HEK293 (cell line): ENCODE data around the gene ALOXE3.

Experiments used
- CTCF ChIA-PET: fragments of 350-600 bp; formaldehyde crosslinking; extraction: SDS; loops from one replicate; lab custom pipeline; 2021; ENCODE audit warnings: antibody characterized with exemption; lab: Yijun Ruan, JAX
- POLR2A ChIA-PET: fragments of 300-600 bp; formaldehyde crosslinking; extraction: SDS; loops from one replicate; lab custom pipeline; 2020; ENCODE audit warnings: antibody characterized with exemption, inconsistent platforms; lab: Yijun Ruan, JAX
- H3K27ac ChIP-seq: fragments of 200-500 bp; sonication (Bioruptor generic); 2 replicates; pipeline ENCODE4 v1.5.1; 2014; ENCODE audit warnings: low read depth, low read length, control low read depth, inconsistent platforms; ENCODE audit errors: extremely low read depth
- H3K36me3 ChIP-seq, 2 experiments: fragments of 200-500 bp in 1 of 2; sonication (Bioruptor generic) in 1 of 2; 1 replicate in 1 of 2; 2 replicates in 1 of 2; pipeline ENCODE4 v1.5.1; 2014 to 2017; ENCODE audit warnings: inconsistent platforms in 2 of 2, low read length in 2 of 2; ENCODE audit not compliant: control insufficient read depth in 2 of 2, insufficient read depth in 1 of 2
- H3K4me1 ChIP-seq: fragments of 200-500 bp; sonication (Bioruptor generic); 2 replicates; pipeline ENCODE4 v1.5.1; 2014; ENCODE audit warnings: mild to moderate bottlenecking, low read length, inconsistent platforms; ENCODE audit not compliant: control insufficient read depth, insufficient read depth
- H3K4me3 ChIP-seq: 2 replicates; pipeline ENCODE4 v1.5.1; 2011; ENCODE audit warnings: low read depth, mild to moderate bottlenecking, control low read depth, low read length, moderate library complexity
- H3K9me3 ChIP-seq: fragments of 200-500 bp; sonication (Bioruptor generic); 2 replicates; pipeline ENCODE4 v1.5.1; 2014; ENCODE audit warnings: low read depth, low read length, inconsistent platforms; ENCODE audit not compliant: control insufficient read depth, insufficient read depth
- PRDM10 ChIP-seq: fragments of 450-650 bp; formaldehyde crosslinking; IDR thresholded peaks from 2 replicates; pipeline ENCODE4 v1.5.1; 2016; ENCODE audit warnings: missing biosample characterization, missing genetic modification characterization
- PRDM4 ChIP-seq: fragments of 450-650 bp; formaldehyde crosslinking; IDR thresholded peaks from 2 replicates; pipeline ENCODE4 v1.5.1; 2017; ENCODE audit warnings: missing biosample characterization, missing genetic modification characterization
- RBAK ChIP-seq: fragments of 450-650 bp; formaldehyde crosslinking; IDR thresholded peaks from 2 replicates; pipeline ENCODE4 v1.5.1; 2016; ENCODE audit warnings: missing biosample characterization, missing genetic modification characterization
- ZBTB17 ChIP-seq: fragments of 450-650 bp; formaldehyde crosslinking; IDR thresholded peaks from 2 replicates; pipeline ENCODE4 v1.5.1; 2016; ENCODE audit warnings: missing biosample characterization, missing genetic modification characterization
- ZBTB48 ChIP-seq: fragments of 450-650 bp; formaldehyde crosslinking; IDR thresholded peaks from 2 replicates; pipeline ENCODE4 v1.5.1; 2016; ENCODE audit warnings: missing biosample characterization, missing genetic modification characterization
- ZBTB49 ChIP-seq: fragments of 450-650 bp; formaldehyde crosslinking; IDR thresholded peaks from 2 replicates; pipeline ENCODE4 v1.5.1; 2016; ENCODE audit warnings: missing biosample characterization, missing genetic modification characterization, low read depth
- ZIC2 ChIP-seq: fragments of 450-650 bp; formaldehyde crosslinking; IDR thresholded peaks from 2 replicates; pipeline ENCODE4 v1.5.1; 2016; ENCODE audit warnings: missing biosample characterization, missing genetic modification characterization
- ZNF324 ChIP-seq: fragments of 450-650 bp; formaldehyde crosslinking; IDR thresholded peaks from 2 replicates; pipeline ENCODE4 v1.5.1; 2016; ENCODE audit warnings: missing biosample characterization, missing genetic modification characterization
- ZNF426 ChIP-seq: fragments of 450-650 bp; formaldehyde crosslinking; IDR thresholded peaks from 2 replicates; pipeline ENCODE4 v1.5.1; 2017; ENCODE audit warnings: missing biosample characterization, missing genetic modification characterization, mild to moderate bottlenecking, inconsistent platforms, moderate library complexity
- ZNF544 ChIP-seq: fragments of 450-650 bp; formaldehyde crosslinking; IDR thresholded peaks from 2 replicates; pipeline ENCODE4 v1.5.0; 2017; ENCODE audit warnings: missing biosample characterization, missing genetic modification characterization
- ZNF692 ChIP-seq: fragments of 450-650 bp; formaldehyde crosslinking; IDR thresholded peaks from 2 replicates; pipeline ENCODE4 v1.5.1; 2016; ENCODE audit warnings: missing biosample characterization, missing genetic modification characterization
- ZNF843 ChIP-seq: fragments of 450-650 bp; formaldehyde crosslinking; IDR thresholded peaks from 2 replicates; pipeline ENCODE4 v1.5.1; 2016; ENCODE audit warnings: missing biosample characterization, missing genetic modification characterization
- ZSCAN16 ChIP-seq: fragments of 450-650 bp; formaldehyde crosslinking; IDR thresholded peaks from 2 replicates; pipeline ENCODE4 v1.5.1; 2016; ENCODE audit warnings: missing biosample characterization, missing genetic modification characterization
- ZXDB ChIP-seq: fragments of 450-650 bp; formaldehyde crosslinking; IDR thresholded peaks from 2 replicates; pipeline ENCODE4 v1.5.1; 2016; ENCODE audit warnings: missing biosample characterization, missing genetic modification characterization
- TF ChIP-seq, protein P1 (sequence below): fragments of 450-650 bp; formaldehyde crosslinking; IDR thresholded peaks from 2 replicates; pipeline ENCODE4 v1.5.1; 2016; ENCODE audit warnings: missing biosample characterization, missing genetic modification characterization
- TF ChIP-seq, protein P2 (sequence below): fragments of 450-650 bp; formaldehyde crosslinking; IDR thresholded peaks from 2 replicates; pipeline ENCODE4 v1.5.1; 2017; ENCODE audit warnings: missing biosample characterization, mild to moderate bottlenecking, missing genetic modification characterization, moderate library complexity

ALOXE3 gene

DNA sequence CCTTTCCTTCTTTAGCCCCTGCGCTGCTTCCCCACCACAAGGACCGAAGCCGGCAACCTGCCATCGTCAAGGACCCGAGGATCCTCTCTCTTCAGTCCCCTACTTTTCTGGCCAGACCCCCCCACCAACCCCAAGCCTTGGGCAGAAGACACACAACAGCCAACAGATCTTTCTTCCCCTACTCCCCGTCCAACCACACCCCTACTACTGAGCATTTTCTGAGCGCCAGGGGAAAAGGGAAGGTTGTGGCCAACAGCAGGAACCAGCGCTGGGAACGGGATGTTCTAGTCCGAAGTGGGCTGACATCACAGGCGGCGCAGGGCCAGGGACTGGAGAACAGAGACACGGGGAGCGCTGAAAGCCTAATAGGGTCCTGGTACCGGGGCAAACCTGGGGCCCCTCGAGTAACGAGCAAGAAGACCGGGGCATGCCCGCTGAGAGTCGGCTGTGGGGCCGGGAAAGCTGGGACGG lies 33.4 kb upstream of the ALOXE3 start:
- CTCF ChIA-PET, result interaction anchor here (0.6 to 3.8 kb wide), 4 partner anchors 12 to 1437 kb away, joined by 3 to 19 read pairs (median 4); no protein-coding TSS in a partner anchor
- H3K4me1 ChIP-seq, result peaks cover 25% of the 10 kb centered on the region
- H3K27ac ChIP-seq, result no peak overlapping the region

DNA sequence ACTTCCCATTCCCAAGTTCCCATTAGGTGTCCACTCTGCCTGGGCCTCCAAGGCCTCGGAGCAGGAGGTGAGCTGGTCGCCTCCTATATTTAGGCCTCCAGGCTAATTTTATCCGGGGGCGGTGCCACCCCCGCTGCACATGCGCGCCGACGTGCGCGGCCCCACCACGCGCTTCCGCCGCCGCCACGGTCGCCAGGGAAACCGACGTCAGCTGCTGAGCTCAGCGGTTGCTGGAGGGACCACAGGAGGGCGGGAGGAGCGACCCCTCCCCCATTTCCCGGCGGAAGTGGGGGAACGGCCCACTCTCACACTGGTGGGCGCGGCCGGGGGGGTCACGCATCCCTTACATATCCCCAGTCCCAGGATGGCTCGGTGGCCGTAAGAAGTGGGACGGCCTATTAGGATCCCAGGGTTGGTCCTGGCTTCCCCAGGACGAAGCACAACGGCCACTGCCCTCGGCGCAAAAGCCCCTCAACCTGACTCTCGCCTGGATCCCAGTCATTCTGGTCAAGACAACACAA lies 32.9 kb upstream of the ALOXE3 start:
- peak overlapping the region; percentile 44 for H3K4me3 ChIP-seq
- H3K9me3 ChIP-seq, result no peaks in the 10 kb centered on the region
- CTCF ChIA-PET, result interaction anchor here (0.9 to 3.8 kb wide), 3 partner anchors 12 to 91 kb away, joined by 3 to 19 read pairs (median 5); no protein-coding TSS in a partner anchor
- H3K27ac ChIP-seq, result no peak overlapping the region; the same call in 1 of the 2 replicates
- POLR2A ChIA-PET, result interaction anchor here (1.0 to 1.6 kb wide), 3 partner anchors 13 to 58 kb away, joined by 3 to 9 read pairs (median 4); no protein-coding TSS in a partner anchor
- peaks cover 0 to 44% of the 10 kb centered on the region in 2 experiments; a peak in 1 of 3 replicates for H3K36me3 ChIP-seq
- peaks cover 25% of the 10 kb centered on the region for H3K4me1 ChIP-seq
- TF ChIP-seq ZIC2 (peak; percentile 46; the same call in 1 of the 2 replicates), ZSCAN16 (no peak), ZNF692 (tag by site-specific recombination) (peak; percentile 90), ZBTB48 (tag by site-specific recombination) (peak; percentile 63), ZBTB49 (tag by site-specific recombination) (no peak), ZNF324 (tag by site-specific recombination) (0 out of 2 replicates have a peak, but pooled peaks have one; percentile 42), ZNF843 (tag by site-specific recombination) (peak; percentile 44; the same call in 1 of the 2 replicates), ZNF544 (tag by site-specific recombination) (no peak), RBAK (tag by site-specific recombination) (no peak), PRDM4 (tag by site-specific recombination) (no peak)
- TF ChIP-seq, protein P1, sequence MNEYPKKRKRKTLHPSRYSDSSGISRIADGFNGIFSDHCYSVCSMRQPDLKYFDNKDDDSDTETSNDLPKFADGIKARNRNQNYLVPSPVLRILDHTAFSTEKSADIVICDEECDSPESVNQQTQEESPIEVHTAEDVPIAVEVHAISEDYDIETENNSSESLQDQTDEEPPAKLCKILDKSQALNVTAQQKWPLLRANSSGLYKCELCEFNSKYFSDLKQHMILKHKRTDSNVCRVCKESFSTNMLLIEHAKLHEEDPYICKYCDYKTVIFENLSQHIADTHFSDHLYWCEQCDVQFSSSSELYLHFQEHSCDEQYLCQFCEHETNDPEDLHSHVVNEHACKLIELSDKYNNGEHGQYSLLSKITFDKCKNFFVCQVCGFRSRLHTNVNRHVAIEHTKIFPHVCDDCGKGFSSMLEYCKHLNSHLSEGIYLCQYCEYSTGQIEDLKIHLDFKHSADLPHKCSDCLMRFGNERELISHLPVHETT (tag by site-specific recombination), result no peak

More for the DNA sequence above, 33.4 kb upstream of the ALOXE3 start:
- peak overlapping the region; percentile 44 for H3K4me3 ChIP-seq
- TF ChIP-seq, protein P2, sequence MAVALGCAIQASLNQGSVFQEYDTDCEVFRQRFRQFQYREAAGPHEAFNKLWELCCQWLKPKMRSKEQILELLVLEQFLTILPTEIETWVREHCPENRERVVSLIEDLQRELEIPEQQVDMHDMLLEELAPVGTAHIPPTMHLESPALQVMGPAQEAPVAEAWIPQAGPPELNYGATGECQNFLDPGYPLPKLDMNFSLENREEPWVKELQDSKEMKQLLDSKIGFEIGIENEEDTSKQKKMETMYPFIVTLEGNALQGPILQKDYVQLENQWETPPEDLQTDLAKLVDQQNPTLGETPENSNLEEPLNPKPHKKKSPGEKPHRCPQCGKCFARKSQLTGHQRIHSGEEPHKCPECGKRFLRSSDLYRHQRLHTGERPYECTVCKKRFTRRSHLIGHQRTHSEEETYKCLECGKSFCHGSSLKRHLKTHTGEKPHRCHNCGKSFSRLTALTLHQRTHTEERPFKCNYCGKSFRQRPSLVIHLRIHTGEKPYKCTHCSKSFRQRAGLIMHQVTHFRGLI (tag by site-specific recombination), result peak; percentile 66; the same call in 1 of the 2 replicates
- 0 out of 2 replicates have a peak, but pooled peaks have one; percentile 69 for TF ChIP-seq PRDM10
- TF ChIP-seq ZBTB17 (tag by site-specific recombination), result peak; percentile 48; the same call in 1 of the 2 replicates
- no peak for TF ChIP-seq ZXDB (tag by site-specific recombination)
- no peak for TF ChIP-seq ZNF426 (tag by site-specific recombination)
- POLR2A ChIA-PET, result interaction anchor here (1.0 to 1.3 kb wide), 2 partner anchors 22 kb away, joined by 3 to 4 read pairs; no protein-coding TSS in a partner anchor
- H3K9me3 ChIP-seq, result no peaks in the 10 kb centered on the region
- peaks cover 0 to 39% of the 10 kb centered on the region in 2 experiments; a peak in 1 of 3 replicates for H3K36me3 ChIP-seq
